Uterus (tissue), 2 donors: Measurements from ENCODE around the gene TGFBR1.

ENCODE experiments used
- POLR2A ChIP-seq, 2 donors: fragments of 450-650 bp; IDR thresholded peaks; one replicate each; pipeline ENCODE4 v1.6.1; 2016; ENCODE audit warnings: antibody characterized with exemption in 2 of 2, mild to moderate bottlenecking in 1 of 2, moderate library complexity in 1 of 2
- TF ChIP-seq, protein P1 (sequence below), 4 experiments: fragments of 200-600 bp in 2 of 4; fragments of 450-650 bp in 2 of 4; sonication (generic) in 2 of 4; IDR thresholded peaks; one replicate each; pipeline ENCODE4 v1.5.1; 2016 to 2019; ENCODE audit warnings: antibody characterized with exemption in 4 of 4, mild to moderate bottlenecking in 2 of 4, moderate library complexity in 1 of 4

DNA sequence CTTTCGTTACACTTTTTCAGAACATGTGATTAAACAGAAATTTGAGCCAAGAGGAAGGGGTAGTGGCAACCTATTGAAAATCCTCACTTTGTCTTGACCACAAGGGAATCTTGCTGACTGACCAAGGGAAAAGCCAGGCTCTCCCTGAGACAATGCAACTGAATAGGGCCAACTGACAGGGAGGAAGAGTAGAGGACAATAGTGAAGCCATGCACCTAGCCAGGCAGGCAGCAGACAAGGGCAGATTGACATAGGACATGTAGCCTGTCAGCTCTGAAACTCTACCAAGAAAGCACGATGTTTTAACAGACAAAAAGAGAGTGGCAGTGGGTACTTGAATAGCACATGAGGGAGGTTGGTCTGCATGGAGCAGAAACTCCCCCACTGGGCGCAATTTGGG lies 8.5 kb upstream of the TGFBR1 start:
- TF ChIP-seq, protein P1, sequence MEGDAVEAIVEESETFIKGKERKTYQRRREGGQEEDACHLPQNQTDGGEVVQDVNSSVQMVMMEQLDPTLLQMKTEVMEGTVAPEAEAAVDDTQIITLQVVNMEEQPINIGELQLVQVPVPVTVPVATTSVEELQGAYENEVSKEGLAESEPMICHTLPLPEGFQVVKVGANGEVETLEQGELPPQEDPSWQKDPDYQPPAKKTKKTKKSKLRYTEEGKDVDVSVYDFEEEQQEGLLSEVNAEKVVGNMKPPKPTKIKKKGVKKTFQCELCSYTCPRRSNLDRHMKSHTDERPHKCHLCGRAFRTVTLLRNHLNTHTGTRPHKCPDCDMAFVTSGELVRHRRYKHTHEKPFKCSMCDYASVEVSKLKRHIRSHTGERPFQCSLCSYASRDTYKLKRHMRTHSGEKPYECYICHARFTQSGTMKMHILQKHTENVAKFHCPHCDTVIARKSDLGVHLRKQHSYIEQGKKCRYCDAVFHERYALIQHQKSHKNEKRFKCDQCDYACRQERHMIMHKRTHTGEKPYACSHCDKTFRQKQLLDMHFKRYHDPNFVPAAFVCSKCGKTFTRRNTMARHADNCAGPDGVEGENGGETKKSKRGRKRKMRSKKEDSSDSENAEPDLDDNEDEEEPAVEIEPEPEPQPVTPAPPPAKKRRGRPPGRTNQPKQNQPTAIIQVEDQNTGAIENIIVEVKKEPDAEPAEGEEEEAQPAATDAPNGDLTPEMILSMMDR (IDR thresholded peaks at IDR 0.05), result no peak
- no peak for TF ChIP-seq POLR2A (IDR thresholded peaks at IDR 0.05)
